CD14-positive monocyte (primary cell): Measurements from ENCODE around the gene STMN1. TPM values are rescaled to one million over a fixed set of nuclear protein-coding genes. Genes with fewer than 3 reads are reported as not detected.

ENCODE experiments used
- DNase-seq, 3 donors: peaks; one replicate each; pipeline ENCODE4 v3.0.0-alpha.2; 2011 to 2022
- H2AFZ ChIP-seq: 2 replicates; pipeline ENCODE4 v1.6.0; 2012; ENCODE audit warnings: mild to moderate bottlenecking, low read depth, low read length, inconsistent platforms; ENCODE audit not compliant: insufficient read depth, poor library complexity, severe bottlenecking
- H3K27ac ChIP-seq, 2 donors: 1 replicate in 1 of 2; 2 replicates in 1 of 2; pipeline ENCODE4 v1.5.1; 2012 to 2013; ENCODE audit warnings: low read length in 2 of 2, control low read depth in 1 of 2, inconsistent platforms in 1 of 2, low read depth in 1 of 2, mild to moderate bottlenecking in 1 of 2
- H3K27me3 ChIP-seq, 2 donors: one replicate each; pipeline versions ENCODE4 v1.6.0 to v1.6.1; 2011 to 2013; ENCODE audit warnings: low read length in 2 of 2; ENCODE audit not compliant: control insufficient read depth in 2 of 2, insufficient read depth in 2 of 2
- H3K36me3 ChIP-seq, 2 donors: replicated peaks in 1 of 2; 1 replicate in 1 of 2; 2 replicates in 1 of 2; pipeline versions ENCODE4 v1.5.1 to v1.6.1; 2012 to 2013; ENCODE audit warnings: low read length in 2 of 2, control low read depth in 1 of 2, inconsistent platforms in 1 of 2, mild to moderate bottlenecking in 1 of 2; ENCODE audit not compliant: insufficient read depth in 2 of 2, control insufficient read depth in 1 of 2
- H3K4me1 ChIP-seq, 2 donors: 1 replicate in 1 of 2; 2 replicates in 1 of 2; pipeline versions ENCODE4 v1.5.1 to v1.6.1; 2012 to 2013; ENCODE audit warnings: low read length in 2 of 2, control low read depth in 1 of 2, inconsistent platforms in 1 of 2, mild to moderate bottlenecking in 1 of 2, moderate library complexity in 1 of 2; ENCODE audit not compliant: insufficient read depth in 2 of 2, control insufficient read depth in 1 of 2
- H3K4me2 ChIP-seq: replicated peaks from 2 replicates; pipeline ENCODE3; 2012; ENCODE audit warnings: low read length, moderate library complexity, mild to moderate bottlenecking; ENCODE audit not compliant: poor library complexity, severe bottlenecking; ENCODE audit errors: extremely low read depth
- H3K4me3 ChIP-seq, 3 experiments: fragments of 200-600 bp in 1 of 3; sonication (generic) in 1 of 3; replicated peaks in 1 of 3; 1 replicate in 2 of 3; 2 replicates in 1 of 3; pipeline ENCODE4 v1.5.1; 2011 to 2013; ENCODE audit warnings: low read length in 3 of 3, mild to moderate bottlenecking in 3 of 3, control low read depth in 2 of 3, low read depth in 2 of 3, inconsistent platforms in 1 of 3, moderate library complexity in 1 of 3
- H3K79me2 ChIP-seq: 2 replicates; pipeline ENCODE4 v1.6.0; 2012; ENCODE audit warnings: mild to moderate bottlenecking, control low read depth, inconsistent platforms, low read length, moderate library complexity; ENCODE audit not compliant: insufficient read depth
- H3K9ac ChIP-seq: 2 replicates; pipeline ENCODE4 v1.6.0; 2017; ENCODE audit warnings: low read length, mild to moderate bottlenecking; ENCODE audit not compliant: insufficient read depth, poor library complexity, severe bottlenecking
- H3K9me3 ChIP-seq, 2 donors: replicated peaks in 1 of 2; 1 replicate in 1 of 2; 2 replicates in 1 of 2; pipeline versions ENCODE4 v1.5.1 to v1.6.1; 2012 to 2013; ENCODE audit warnings: low read length in 2 of 2, control low read depth in 1 of 2; ENCODE audit not compliant: control insufficient read depth in 1 of 2, insufficient read depth in 1 of 2
- H4K20me1 ChIP-seq: 2 replicates; pipeline ENCODE4 v1.6.0; 2012; ENCODE audit warnings: mild to moderate bottlenecking, low read length, control low read depth, moderate library complexity; ENCODE audit not compliant: insufficient read depth
- H3K27ac Mint-ChIP-seq, 7 donors: one replicate each; pipeline ENCODE4 v1.8.0; 2020; ENCODE audit warnings: mild to moderate bottlenecking in 7 of 7, mixed read lengths in 7 of 7, moderate library complexity in 6 of 7, inconsistent platforms in 2 of 7
- H3K27me3 Mint-ChIP-seq, 3 donors: one replicate each; pipeline ENCODE4 v1.8.0; 2021 to 2022; ENCODE audit warnings: low read depth in 3 of 3, mild to moderate bottlenecking in 3 of 3, mixed read lengths in 3 of 3, moderate library complexity in 3 of 3, inconsistent platforms in 1 of 3
- H3K36me3 Mint-ChIP-seq, 2 donors: one replicate each; pipeline ENCODE4 v1.8.0; 2020; ENCODE audit warnings: mixed read lengths in 2 of 2, inconsistent platforms in 1 of 2, mild to moderate bottlenecking in 1 of 2
- H3K4me1 Mint-ChIP-seq: one replicate; pipeline ENCODE4 v1.8.0; 2020; ENCODE audit warnings: mild to moderate bottlenecking, mixed read lengths
- H3K4me3 Mint-ChIP-seq, 2 donors: one replicate each; pipeline ENCODE4 v1.8.0; 2020; ENCODE audit warnings: mild to moderate bottlenecking in 2 of 2, mixed read lengths in 2 of 2, moderate library complexity in 1 of 2
- H3K9me3 Mint-ChIP-seq, 7 donors: one replicate each; pipeline ENCODE4 v1.8.0; 2020 to 2022; ENCODE audit warnings: mixed read lengths in 7 of 7, mild to moderate bottlenecking in 6 of 7, moderate library complexity in 6 of 7, inconsistent platforms in 2 of 7
- WGBS: methylation state at CpG from one replicate; pipeline ENCODE4 v1.1.5; 2013; ENCODE audit warnings: missing lambda C conversion rate; ENCODE audit not compliant: insufficient coverage; 5-methylcytosine and 5-hydroxymethylcytosine counted together
- intact Hi-C, 2 donors: fragments of 100-400 bp; cut with micrococcal nuclease; formaldehyde crosslinking; loops; one replicate each; pipeline versions ENCODE4 v1.15.0 to v1.15.1; 2023
- polyA plus RNA-seq, 3 donors: library from polyadenylated mRNA; depleted of rRNA in 1 of 3; unstranded in 2 of 3; stranded (reverse) in 1 of 3; fragments of 300-500 nt in 2 of 3; fragments of >200 nt in 1 of 3; fragmentation: Illumina TruSeq in 2 of 3; gene quantifications; 1 replicate in 2 of 3; 2 replicates in 1 of 3; pipeline ENCODE4 v1.2.3, GENCODE V29; 2012 to 2021
- TF ChIP-seq, protein P1 (sequence below): fragments of 200-600 bp; IDR thresholded peaks from one replicate; pipeline ENCODE4 v1.8.0; 2022; ENCODE audit warnings: antibody characterized with exemption, mild to moderate bottlenecking

STMN1 gene
- polyA plus RNA-seq, 3 donors, result 1.5 to 8.1 (median 3.5) TPM

DNA sequence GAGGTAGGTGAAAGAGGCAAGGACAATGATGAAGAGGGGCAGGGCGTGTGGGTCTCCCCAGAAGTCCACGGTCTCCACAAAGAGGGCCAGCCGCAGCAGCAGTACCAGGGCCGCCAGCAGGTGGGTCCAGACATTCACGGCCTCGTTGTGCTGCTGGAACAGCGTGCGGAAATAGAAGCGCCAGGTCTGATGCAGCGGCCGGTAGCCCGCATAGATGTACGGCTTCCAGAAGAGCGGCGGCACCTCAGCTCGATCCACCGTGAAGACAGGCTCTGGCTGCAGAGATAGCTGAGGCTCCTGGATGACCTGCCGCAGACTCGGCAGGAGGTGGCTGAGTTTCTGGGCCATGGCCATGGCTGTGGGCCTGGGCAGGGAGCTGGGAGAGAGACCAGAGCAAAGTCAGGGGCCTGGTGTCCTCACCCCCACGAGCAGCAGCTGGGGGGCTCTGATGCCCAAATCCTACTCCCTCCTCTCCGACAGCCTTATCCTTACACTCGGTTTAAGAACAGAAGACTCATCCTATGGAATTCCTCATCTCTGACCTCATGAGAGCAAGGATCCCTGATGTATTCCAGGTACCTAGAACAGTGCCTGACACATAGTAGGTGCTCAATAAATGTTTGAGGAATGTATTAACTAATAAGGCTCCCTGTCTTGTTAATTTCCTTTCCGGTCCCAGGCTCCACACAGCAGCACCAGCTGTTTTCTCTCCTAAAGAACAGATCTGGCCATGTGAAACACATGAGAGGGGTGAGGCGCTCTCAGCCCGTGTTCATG is 42.5 kb downstream of the STMN1 start:
- H3K9me3 ChIP-seq, result no peaks in the 10 kb centered on the region
- H3K27me3 ChIP-seq, result no peaks in the 10 kb centered on the region
- Mint-ChIP-seq H3K9me3 (peaks cover 0 to 4% (median 0%) of the 10 kb centered on the region in 7 donors), H3K27ac (peak overlapping the region in 5 of 7 donors; percentile 29 to 78 (median 59)), H3K4me1 (peaks cover 54% of the 10 kb centered on the region), H3K27me3 (peaks cover 0 to 3% (median 0%) of the 10 kb centered on the region in 3 donors), H3K4me3 (no peak overlapping the region), H3K36me3 (peaks cover 28 to 31% of the 10 kb centered on the region in 2 donors)
- H3K4me3 ChIP-seq, result no peak overlapping the region
- no peak for DNase-seq
- intact Hi-C loops, result no loop called here
- H4K20me1 ChIP-seq, result no peaks in the 10 kb centered on the region
- H3K36me3 ChIP-seq, result peaks cover 11 to 20% of the 10 kb centered on the region in 2 donors
- TF ChIP-seq, protein P1, sequence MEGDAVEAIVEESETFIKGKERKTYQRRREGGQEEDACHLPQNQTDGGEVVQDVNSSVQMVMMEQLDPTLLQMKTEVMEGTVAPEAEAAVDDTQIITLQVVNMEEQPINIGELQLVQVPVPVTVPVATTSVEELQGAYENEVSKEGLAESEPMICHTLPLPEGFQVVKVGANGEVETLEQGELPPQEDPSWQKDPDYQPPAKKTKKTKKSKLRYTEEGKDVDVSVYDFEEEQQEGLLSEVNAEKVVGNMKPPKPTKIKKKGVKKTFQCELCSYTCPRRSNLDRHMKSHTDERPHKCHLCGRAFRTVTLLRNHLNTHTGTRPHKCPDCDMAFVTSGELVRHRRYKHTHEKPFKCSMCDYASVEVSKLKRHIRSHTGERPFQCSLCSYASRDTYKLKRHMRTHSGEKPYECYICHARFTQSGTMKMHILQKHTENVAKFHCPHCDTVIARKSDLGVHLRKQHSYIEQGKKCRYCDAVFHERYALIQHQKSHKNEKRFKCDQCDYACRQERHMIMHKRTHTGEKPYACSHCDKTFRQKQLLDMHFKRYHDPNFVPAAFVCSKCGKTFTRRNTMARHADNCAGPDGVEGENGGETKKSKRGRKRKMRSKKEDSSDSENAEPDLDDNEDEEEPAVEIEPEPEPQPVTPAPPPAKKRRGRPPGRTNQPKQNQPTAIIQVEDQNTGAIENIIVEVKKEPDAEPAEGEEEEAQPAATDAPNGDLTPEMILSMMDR, result no peak
- H3K4me2 ChIP-seq, result no peak overlapping the region
- H3K79me2 ChIP-seq, result peaks cover 19% of the 10 kb centered on the region
- H3K27ac ChIP-seq, result peak overlapping the region in 1 of 2 donors; percentile 58
- peaks cover 31 to 51% of the 10 kb centered on the region in 2 donors for H3K4me1 ChIP-seq
- H3K9ac ChIP-seq, result no peak overlapping the region
- 97% methylated on average over 23 of the region's 25 CpGs for WGBS
- H2AFZ ChIP-seq, result no peak overlapping the region

DNA sequence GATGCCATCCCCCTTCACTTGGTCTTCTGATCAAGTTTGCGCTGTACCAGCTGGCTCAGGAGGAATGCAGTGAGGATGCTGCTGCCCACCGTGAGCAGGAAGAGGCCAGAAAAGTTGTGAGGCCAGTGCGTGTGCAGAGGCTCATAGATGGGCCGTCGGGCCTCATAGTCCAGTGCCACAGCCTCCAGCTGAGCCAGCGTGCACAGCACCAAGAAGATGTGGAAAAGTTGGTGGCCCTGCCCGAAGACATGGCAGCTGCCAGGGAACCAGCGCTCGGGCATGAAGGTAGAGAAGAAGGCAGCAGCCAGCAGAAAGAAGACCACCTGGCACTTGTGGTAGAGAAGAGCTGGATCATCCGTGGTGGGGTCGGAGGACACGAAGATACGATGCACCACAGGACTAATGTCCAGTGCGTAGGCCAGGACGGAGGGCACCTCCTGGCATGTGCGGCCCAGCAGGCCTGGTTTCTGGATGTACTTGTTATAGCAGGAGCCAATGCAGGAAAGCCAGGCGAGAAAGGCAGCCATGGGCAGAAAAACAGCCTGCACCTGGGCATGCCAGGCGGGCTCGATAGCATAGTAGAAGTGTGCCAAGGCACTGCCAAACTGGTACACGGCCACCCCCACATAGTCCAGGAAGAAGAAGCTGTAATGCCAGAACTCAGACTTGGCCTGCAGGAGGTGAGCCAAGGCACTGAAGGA is 43.3 kb downstream of the STMN1 start:
- TF ChIP-seq, protein P1, result no peak
- Histone ChIP-seq H3K36me3 (peaks cover 11 to 20% of the 10 kb centered on the region in 2 donors), H3K27me3 (no peaks in the 10 kb centered on the region), H3K9ac (peak overlapping the region; percentile 8), H2AFZ (no peak overlapping the region), H3K9me3 (no peaks in the 10 kb centered on the region), H3K79me2 (peaks cover 26% of the 10 kb centered on the region), H4K20me1 (no peaks in the 10 kb centered on the region), H3K4me3 (no peak overlapping the region), H3K4me2 (no peak overlapping the region), H3K4me1 (peaks cover 35 to 57% of the 10 kb centered on the region in 2 donors), H3K27ac (peak overlapping the region in 1 of 2 donors; percentile 58)
- DNase-seq, result no peak
- no peak overlapping the region for H3K4me3 Mint-ChIP-seq
- peaks cover 0 to 4% (median 0%) of the 10 kb centered on the region in 7 donors for H3K9me3 Mint-ChIP-seq
- peaks cover 27 to 28% of the 10 kb centered on the region in 2 donors for H3K36me3 Mint-ChIP-seq
- intact Hi-C loops, result no loop called here
- peaks cover 58% of the 10 kb centered on the region for H3K4me1 Mint-ChIP-seq
- peak overlapping the region in 6 of 7 donors; percentile 31 to 96 (median 81) for H3K27ac Mint-ChIP-seq
- peaks cover 0 to 3% (median 0%) of the 10 kb centered on the region in 3 donors for H3K27me3 Mint-ChIP-seq
- 97% methylated on average over 19 of the region's 20 CpGs for WGBS
